Smooth muscle cell of the umbilical artery (primary cell): Measurements from ENCODE around the gene NCOA7. TPM values are rescaled to one million over a fixed set of nuclear protein-coding genes. Genes with fewer than 3 reads are reported as not detected.

Experiments
- total RNA-seq: library from RNA; depleted of rRNA; stranded (reverse); fragments of >200 nt; gene quantifications from 2 replicates; pipeline ENCODE4 v1.2.3, GENCODE V29; 2014

NCOA7 gene, protein sequence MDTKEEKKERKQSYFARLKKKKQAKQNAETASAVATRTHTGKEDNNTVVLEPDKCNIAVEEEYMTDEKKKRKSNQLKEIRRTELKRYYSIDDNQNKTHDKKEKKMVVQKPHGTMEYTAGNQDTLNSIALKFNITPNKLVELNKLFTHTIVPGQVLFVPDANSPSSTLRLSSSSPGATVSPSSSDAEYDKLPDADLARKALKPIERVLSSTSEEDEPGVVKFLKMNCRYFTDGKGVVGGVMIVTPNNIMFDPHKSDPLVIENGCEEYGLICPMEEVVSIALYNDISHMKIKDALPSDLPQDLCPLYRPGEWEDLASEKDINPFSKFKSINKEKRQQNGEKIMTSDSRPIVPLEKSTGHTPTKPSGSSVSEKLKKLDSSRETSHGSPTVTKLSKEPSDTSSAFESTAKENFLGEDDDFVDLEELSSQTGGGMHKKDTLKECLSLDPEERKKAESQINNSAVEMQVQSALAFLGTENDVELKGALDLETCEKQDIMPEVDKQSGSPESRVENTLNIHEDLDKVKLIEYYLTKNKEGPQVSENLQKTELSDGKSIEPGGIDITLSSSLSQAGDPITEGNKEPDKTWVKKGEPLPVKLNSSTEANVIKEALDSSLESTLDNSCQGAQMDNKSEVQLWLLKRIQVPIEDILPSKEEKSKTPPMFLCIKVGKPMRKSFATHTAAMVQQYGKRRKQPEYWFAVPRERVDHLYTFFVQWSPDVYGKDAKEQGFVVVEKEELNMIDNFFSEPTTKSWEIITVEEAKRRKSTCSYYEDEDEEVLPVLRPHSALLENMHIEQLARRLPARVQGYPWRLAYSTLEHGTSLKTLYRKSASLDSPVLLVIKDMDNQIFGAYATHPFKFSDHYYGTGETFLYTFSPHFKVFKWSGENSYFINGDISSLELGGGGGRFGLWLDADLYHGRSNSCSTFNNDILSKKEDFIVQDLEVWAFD
- 71.8 and 121 TPM in 2 replicates for total RNA-seq

DNA sequence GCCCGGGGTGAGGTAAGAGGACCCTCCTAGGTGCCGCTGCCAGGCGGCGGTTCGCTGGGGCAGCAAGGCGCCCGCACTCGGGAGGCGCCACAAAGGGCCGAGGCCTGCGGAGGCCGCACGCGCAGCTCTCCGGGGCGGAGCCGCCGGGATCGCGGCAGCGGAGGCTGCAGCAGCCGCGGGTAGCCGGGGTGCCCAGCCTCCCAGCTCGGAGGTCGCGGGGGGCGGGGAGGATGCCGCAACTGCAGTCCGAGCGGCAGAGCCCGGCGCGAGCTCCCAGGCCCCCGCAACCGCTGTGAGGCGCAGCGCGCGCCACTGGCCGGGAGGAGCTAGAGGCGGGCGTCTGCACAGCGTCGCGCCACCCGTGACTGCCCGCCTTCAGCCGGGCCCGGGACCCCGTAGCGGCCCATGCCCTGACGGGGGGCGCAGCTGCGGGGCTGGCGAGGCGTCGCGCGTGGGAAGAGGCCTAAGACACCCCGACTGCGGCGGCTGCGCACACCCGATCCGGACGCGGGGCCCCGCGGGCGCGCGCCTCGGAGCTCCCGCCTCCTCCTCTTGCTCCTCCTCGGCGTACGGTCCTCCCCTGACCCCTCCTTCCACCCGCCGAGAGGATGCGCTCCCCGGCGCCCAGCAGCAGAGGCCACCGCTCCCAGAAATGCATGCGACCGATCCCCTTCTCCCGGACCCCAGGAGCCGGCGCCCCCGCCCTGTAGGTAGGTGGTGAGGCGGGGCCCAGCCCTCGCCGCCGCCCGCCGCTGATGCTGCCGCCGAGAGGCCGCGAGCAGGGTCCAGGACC is at the start of gene NCOA7:
Gene NCOA7 (plus strand): TSS at position 603 of the 793 bp plus-strand sequence. CDS start 24,395 bp downstream, outside the sequence.

DNA sequence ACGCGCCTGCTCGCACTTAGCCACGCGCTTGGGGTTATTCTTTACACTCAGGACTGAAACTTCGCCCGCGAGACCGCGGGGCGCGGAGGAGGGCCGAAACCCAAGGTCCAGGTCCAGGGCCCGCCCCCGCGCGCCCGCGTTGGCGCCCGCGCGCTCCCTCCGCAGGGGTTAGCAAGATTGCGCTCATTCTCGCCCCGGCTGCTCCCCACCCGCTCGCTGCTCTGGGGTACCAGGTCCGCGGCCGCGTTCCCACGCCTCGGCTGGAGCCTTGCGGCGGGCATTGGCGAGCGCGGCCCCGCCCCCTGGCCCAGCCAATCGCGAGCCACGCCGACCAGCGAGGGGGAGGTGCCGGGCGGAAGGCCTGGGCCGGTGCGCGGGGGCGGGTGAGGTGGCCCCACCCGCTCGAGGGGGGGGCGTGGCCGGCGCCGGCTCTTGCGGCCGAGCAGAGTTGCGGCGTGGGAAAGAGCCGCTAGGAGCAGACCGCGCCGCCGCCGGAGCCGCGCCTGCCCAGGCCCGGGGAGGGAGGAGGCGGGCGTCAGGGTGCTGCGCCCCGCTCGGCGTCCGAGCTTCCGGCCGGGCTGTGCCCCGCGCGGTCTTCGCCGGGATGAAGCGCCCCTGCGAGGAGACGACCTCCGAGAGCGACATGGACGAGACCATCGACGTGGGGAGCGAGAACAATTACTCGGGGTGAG is 41.4 kb upstream of the NCOA7 start, which contains the start of gene HEY2:
Gene HEY2 (plus strand): TSS at position 460 of the 692 bp plus-strand sequence. CDS start 145 bp downstream, at position 605.

DNA sequence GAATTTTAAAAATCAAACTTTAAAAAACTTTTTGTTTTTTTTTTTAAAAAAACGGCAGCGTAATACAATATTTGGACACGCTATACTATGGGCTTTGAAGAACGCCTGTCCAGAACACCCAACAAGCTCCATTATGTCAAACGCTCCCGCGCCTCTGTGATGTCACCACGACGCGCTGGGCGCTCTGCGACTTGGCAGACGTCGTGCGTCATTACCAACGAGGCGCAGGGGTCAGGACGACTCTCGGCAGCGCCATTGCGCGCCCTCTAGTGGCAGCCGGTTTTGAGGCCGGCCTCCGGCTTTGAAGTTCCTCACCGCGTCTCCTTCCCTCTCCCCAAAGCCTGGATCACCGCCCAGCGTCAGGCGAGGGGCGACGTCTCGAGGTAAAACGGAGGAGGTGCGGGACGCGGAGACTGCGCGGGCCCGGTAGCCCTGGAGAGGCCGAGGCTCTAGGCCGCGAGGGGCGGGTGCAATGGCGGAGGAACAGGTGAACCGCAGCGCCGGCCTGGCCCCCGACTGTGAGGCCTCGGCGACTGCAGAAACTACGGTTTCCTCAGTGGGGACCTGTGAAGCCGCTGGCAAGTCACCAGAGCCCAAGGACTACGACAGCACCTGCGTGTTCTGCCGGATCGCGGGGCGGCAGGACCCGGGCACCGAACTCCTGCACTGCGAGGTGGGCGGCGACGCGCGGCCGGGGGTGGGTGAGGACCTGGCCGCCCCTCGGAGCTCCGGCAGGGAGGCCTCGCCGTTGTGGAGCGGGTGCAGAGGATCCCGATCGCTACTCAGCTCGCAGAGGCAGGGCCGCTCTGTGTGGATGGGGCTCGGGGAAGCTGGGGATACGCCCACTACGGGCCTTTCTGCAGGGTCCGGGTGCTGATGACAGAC is 166.0 kb downstream of the NCOA7 start, which contains the start of gene HINT3:
Gene HINT3 (plus strand): TSS at position 265 of the 885 bp plus-strand sequence. CDS start 208 bp downstream, at position 473.

Other genes with a start within 250 kb of the NCOA7 start
- gene HEY2, start 41.3 kb upstream of the NCOA7 start, total RNA-seq, result 0.05 TPM in 1 of 2 replicates, not detected in the other
- 19.5 and 36.5 TPM in 2 replicates for gene HINT3, start 165.8 kb downstream of the NCOA7 start, total RNA-seq
- gene TRMT11, start 195.6 kb downstream of the NCOA7 start, total RNA-seq, result 28.1 and 28.2 TPM in 2 replicates